ENCODE measurements around the gene WIPF1.

- TF ChIP-seq CTCF (IDR thresholded peaks at IDR 0.05; ENCODE audit: low read length): no peak
- no peak for TF ChIP-seq EZH2 (optimal IDR thresholded peaks at IDR 0.05; ENCODE audit: low read depth, low read length)
Measured at GRCh38 chr2:174593041-174593440, 4.6 kb downstream of the WIPF1 start.

All from MM.1S (cell line).